Stomach (tissue), 4 donors: ENCODE data around the gene UNC79.

ENCODE experiments used
- CTCF ChIP-seq, 7 experiments: fragments of 450-650 bp in 4 of 7; fragments of 200-600 bp in 3 of 7; sonication (generic) in 3 of 7; IDR thresholded peaks; one replicate each; pipeline ENCODE4 v1.5.1; 2016 to 2019; ENCODE audit warnings: antibody characterized with exemption in 7 of 7, control low read depth in 2 of 7, mild to moderate bottlenecking in 1 of 7
- EP300 ChIP-seq: sonication (generic); formaldehyde crosslinking; IDR thresholded peaks from one replicate; pipeline ENCODE4 v1.6.1; 2017; ENCODE audit warnings: antibody characterized with exemption
- POLR2A ChIP-seq, 4 donors: fragments of 450-650 bp; IDR thresholded peaks; one replicate each; pipeline ENCODE4 v1.6.1; 2016; ENCODE audit warnings: antibody characterized with exemption in 4 of 4, control low read depth in 2 of 4, mild to moderate bottlenecking in 1 of 4, moderate library complexity in 1 of 4
- POLR2AphosphoS5 ChIP-seq, 3 donors: sonication (generic); formaldehyde crosslinking; IDR thresholded peaks; one replicate each; pipeline ENCODE4 v1.6.1; 2016; ENCODE audit warnings: antibody characterized with exemption in 3 of 3

- TF ChIP-seq CTCF (IDR thresholded peaks at IDR 0.05) (no peak), EP300 (no peak), POLR2A (IDR thresholded peaks at IDR 0.05) (no peak), POLR2AphosphoS5 (IDR thresholded peaks at IDR 0.05) (no peak)
Observed at GRCh38 chr14:93564918-93565317, 134.2 kb downstream of the UNC79 start.
